IMR-90 (cell line): Measurements from ENCODE around the gene MVP. TPM values are rescaled to one million over a fixed set of nuclear protein-coding genes. Genes with fewer than 3 reads are reported as not detected.

ENCODE experiments used
- ATAC-seq: fragments of 200-7000 bp; cut with Tn5 transposase; 2 replicates; pipeline ENCODE4 v1.9.1; 2020; ENCODE audit warnings: low read depth, mild to moderate bottlenecking, moderate library complexity
- BruUV-seq: library from RNA; stranded (reverse); fragments of 400-500 nt; replicated peaks from 2 replicates; lab custom pipeline; 2021; lab: Mats Ljungman, UMichigan
- CTCF ChIA-PET: fragments of 300-600 bp; formaldehyde crosslinking; extraction: SDS; loops from one replicate; lab custom pipeline; 2021; ENCODE audit warnings: antibody characterized with exemption; lab: Yijun Ruan, JAX
- POLR2A ChIA-PET: fragments of 300-600 bp; sonication (Branson Sonifier 250); formaldehyde crosslinking; loops from one replicate; lab custom pipeline; 2022; ENCODE audit warnings: antibody characterized with exemption; ENCODE audit not compliant: unreplicated experiment; lab: Charles Lee
- DNase-seq: peaks from one replicate; pipeline ENCODE4 v3.0.0; 2013
- H2AFZ ChIP-seq: replicated peaks from 2 replicates; pipeline ENCODE3; 2013; ENCODE audit warnings: low read length, mild to moderate bottlenecking; ENCODE audit not compliant: poor library complexity
- H2AK5ac ChIP-seq: 2 replicates; pipeline ENCODE4 v1.6.1; 2013; ENCODE audit warnings: low read depth, low read length, inconsistent platforms
- H2AK9ac ChIP-seq: replicated peaks from 2 replicates; pipeline ENCODE3; 2013; ENCODE audit warnings: mild to moderate bottlenecking, low read depth, low read length, moderate library complexity; ENCODE audit not compliant: poor library complexity
- H2BK120ac ChIP-seq: 2 replicates; pipeline ENCODE4 v1.6.1; 2013; ENCODE audit warnings: low read depth, low read length, inconsistent platforms
- H2BK15ac ChIP-seq: 3 replicates; pipeline ENCODE4 v1.6.1; 2013; ENCODE audit warnings: low read depth, low read length, inconsistent platforms
- H2BK20ac ChIP-seq: 2 replicates; pipeline ENCODE4 v1.6.1; 2013; ENCODE audit warnings: low read depth, mild to moderate bottlenecking, inconsistent platforms, low read length, moderate library complexity
- H2BK5ac ChIP-seq: 2 replicates; pipeline ENCODE4 v1.6.1; 2013; ENCODE audit warnings: mild to moderate bottlenecking, low read depth, low read length, inconsistent platforms; ENCODE audit not compliant: poor library complexity, severe bottlenecking
- H3K14ac ChIP-seq: replicated peaks from 2 replicates; pipeline ENCODE4 v1.6.1; 2013; ENCODE audit warnings: low read depth, low read length, inconsistent platforms
- H3K18ac ChIP-seq: 2 replicates; pipeline ENCODE4 v1.6.1; 2013; ENCODE audit warnings: low read depth, low read length, control low read depth
- H3K23ac ChIP-seq: 2 replicates; pipeline ENCODE4 v1.6.1; 2013; ENCODE audit warnings: low read depth, low read length, inconsistent platforms
- H3K27ac ChIP-seq: 2 replicates; pipeline ENCODE4 v1.5.1; 2013; ENCODE audit warnings: mild to moderate bottlenecking, control low read depth, low read length; ENCODE audit not compliant: insufficient read depth
- H3K27me3 ChIP-seq: 2 replicates; pipeline ENCODE4 v1.6.1; 2013; ENCODE audit warnings: low read length; ENCODE audit not compliant: control insufficient read depth, insufficient read depth
- H3K36me3 ChIP-seq: 2 replicates; pipeline ENCODE4 v1.6.1; 2013; ENCODE audit warnings: low read length, mixed read lengths; ENCODE audit not compliant: control insufficient read depth, insufficient read depth
- H3K4ac ChIP-seq: 2 replicates; pipeline ENCODE4 v1.6.1; 2013; ENCODE audit warnings: low read depth, low read length, inconsistent platforms
- H3K4me1 ChIP-seq: 2 replicates; pipeline ENCODE4 v1.6.1; 2013; ENCODE audit warnings: low read length, mixed read lengths; ENCODE audit not compliant: control insufficient read depth, insufficient read depth
- H3K4me2 ChIP-seq: 2 replicates; pipeline ENCODE4 v1.6.1; 2013; ENCODE audit warnings: low read depth, mild to moderate bottlenecking, control low read depth, low read length, moderate library complexity
- H3K4me3 ChIP-seq: 2 replicates; pipeline ENCODE4 v1.5.1; 2013; ENCODE audit warnings: low read depth, mild to moderate bottlenecking, control low read depth, low read length, moderate library complexity; ENCODE audit not compliant: insufficient read depth
- H3K56ac ChIP-seq: 2 replicates; pipeline ENCODE4 v1.6.1; 2013; ENCODE audit warnings: low read length, inconsistent platforms; ENCODE audit not compliant: insufficient read depth; ENCODE audit errors: extremely low read depth
- H3K79me1 ChIP-seq, 2 experiments: 2 replicates each; pipeline ENCODE4 v1.6.1; 2013; ENCODE audit warnings: low read length in 2 of 2, inconsistent platforms in 1 of 2, low read depth in 1 of 2
- H3K9ac ChIP-seq: 2 replicates; pipeline ENCODE4 v1.6.1; 2013; ENCODE audit warnings: low read depth, low read length, control low read depth
- H3K9me1 ChIP-seq: 2 replicates; pipeline ENCODE4 v1.6.1; 2013; ENCODE audit warnings: low read length, inconsistent platforms; ENCODE audit not compliant: insufficient read depth
- H3K9me3 ChIP-seq: 2 replicates; pipeline ENCODE4 v1.6.1; 2013; ENCODE audit warnings: low read length; ENCODE audit not compliant: control insufficient read depth, insufficient read depth
- H4K20me1 ChIP-seq: 2 replicates; pipeline ENCODE4 v1.6.1; 2013; ENCODE audit warnings: low read length, inconsistent platforms; ENCODE audit not compliant: insufficient read depth
- H4K5ac ChIP-seq: 2 replicates; pipeline ENCODE4 v1.6.1; 2013; ENCODE audit warnings: mild to moderate bottlenecking, low read depth, low read length, control low read depth
- H4K8ac ChIP-seq, 2 experiments: 2 replicates each; pipeline ENCODE4 v1.6.1; 2013; ENCODE audit warnings: low read depth in 2 of 2, low read length in 2 of 2, control low read depth in 1 of 2, inconsistent platforms in 1 of 2
- H4K91ac ChIP-seq: 2 replicates; pipeline ENCODE4 v1.6.1; 2013; ENCODE audit warnings: low read depth, low read length, inconsistent platforms; ENCODE audit not compliant: insufficient read depth
- BHLHE40 ChIP-seq: fragments of 150-350 bp; IDR thresholded peaks from 2 replicates; pipeline ENCODE4 v1.6.1; 2016; ENCODE audit warnings: mild to moderate bottlenecking, low read depth, low read length
- CTCF ChIP-seq: conservative IDR thresholded peaks from 2 replicates; pipeline ENCODE4 v1.5.1; 2012; ENCODE audit warnings: mild to moderate bottlenecking, low read depth, low read length, improper control_type of control experiment
- MAFK ChIP-seq: IDR thresholded peaks from 2 replicates; pipeline ENCODE4 v1.6.1; 2012; ENCODE audit warnings: low read depth, low read length, improper control_type of control experiment
- MXI1 ChIP-seq: IDR thresholded peaks from 2 replicates; pipeline ENCODE4 v1.6.1; 2012; ENCODE audit warnings: low read depth, mild to moderate bottlenecking, low read length, moderate library complexity, borderline replicate concordance
- POLR2A ChIP-seq: IDR thresholded peaks from 2 replicates; pipeline ENCODE4 v1.6.1; 2012; ENCODE audit warnings: mild to moderate bottlenecking, low read depth, low read length
- RAD21 ChIP-seq: IDR thresholded peaks from 2 replicates; pipeline ENCODE4 v1.6.1; 2012; ENCODE audit warnings: low read length, improper control_type of control experiment
- RFX5 ChIP-seq: IDR thresholded peaks from 2 replicates; pipeline ENCODE4 v1.8.0; 2012; ENCODE audit warnings: low read depth, mild to moderate bottlenecking, low read length, moderate library complexity
- WGBS, 2 experiments: methylation state at CpG; one replicate each; pipeline versions ENCODE4 v1.1.5 to v1.1.7; 2013; ENCODE audit warnings: missing lambda C conversion rate in 2 of 2; ENCODE audit not compliant: insufficient read length in 1 of 2; ENCODE audit errors: extremely low coverage in 2 of 2; 5-methylcytosine and 5-hydroxymethylcytosine counted together
- dilution Hi-C: fragments of 300-500 bp; cut with HindIII; formaldehyde crosslinking; loops from one replicate; pipeline ENCODE4 v1.14.3; 2018; ENCODE audit warnings: low sequenced_read_pairs; ENCODE audit not compliant: unreplicated experiment
- in situ Hi-C: fragments of 300-500 bp; cut with MboI; formaldehyde crosslinking; loops from 3 replicates; pipeline ENCODE4 v1.14.3; 2019; ENCODE audit warnings: low sequenced_read_pairs, inconsistent platforms, mixed read lengths
- intact Hi-C: fragments of 100-400 bp; cut with micrococcal nuclease; formaldehyde crosslinking; loops from 2 replicates; pipeline ENCODE4 v1.10.0; 2022
- polyA plus RNA-seq, 3 experiments: library from polyadenylated mRNA; depleted of rRNA; stranded (reverse); fragments of >200 nt; gene quantifications; 2 replicates each; pipeline ENCODE4 v1.2.3, GENCODE V29; 2012; ENCODE audit warnings: low replicate concordance in 1 of 3
- total RNA-seq: library from RNA; depleted of rRNA; stranded (reverse); fragments of >200 nt; gene quantifications from 2 replicates; pipeline ENCODE4 v1.2.3, GENCODE V29; 2012
- TF ChIP-seq, protein P1 (sequence below): fragments of 150-350 bp; IDR thresholded peaks from 2 replicates; pipeline ENCODE4 v1.6.1; 2017; ENCODE audit warnings: mild to moderate bottlenecking, antibody characterized with exemption, low read length, low read depth

Gene MVP
- total and polyA plus RNA-seq, 2 of the 4 experiments (the other 2 are of a cell fraction): 204 to 319 TPM

GRCh38 chr16:29873319-29873718 is 53.1 kb downstream of the MVP start:
- Histone ChIP-seq H3K27ac (no peak overlapping the region), H3K79me1 (no peaks in the 10 kb centered on the region), H4K91ac (no peak overlapping the region), H2AK5ac (no peak overlapping the region), H3K23ac (no peak overlapping the region), H2AFZ (no peak overlapping the region), H2BK15ac (no peak overlapping the region), H3K56ac (no peak overlapping the region), H3K9ac (no peak overlapping the region), H3K9me3 (no peaks in the 10 kb centered on the region), H3K36me3 (no peaks in the 10 kb centered on the region), H3K4me2 (no peak overlapping the region), H3K27me3 (peaks cover 18% of the 10 kb centered on the region), H3K4ac (no peak overlapping the region), H3K14ac (no peak overlapping the region), H2BK5ac (no peak overlapping the region), H2BK20ac (no peak overlapping the region), H4K20me1 (peaks cover 3% of the 10 kb centered on the region; the same call in 1 of the 2 replicates), H3K18ac (no peak overlapping the region), H4K5ac (no peak overlapping the region), H3K4me1 (no peaks in the 10 kb centered on the region), H2BK120ac (no peak overlapping the region), H2AK9ac (no peak overlapping the region), H4K8ac (no peak overlapping the region), H3K4me3 (no peak overlapping the region), H3K9me1 (no peaks in the 10 kb centered on the region)
- in situ Hi-C loops: no loop called here
- no TSS peak for BruUV-seq
- ATAC-seq (no peak), DNase-seq (no peak)
- dilution Hi-C loops: no loop called here
- ChIA-PET POLR2A (no interaction called here), CTCF (no interaction called here)
- TF ChIP-seq POLR2A (no peak), CTCF (no peak), RAD21 (no peak), BHLHE40 (no peak), MXI1 (no peak), RFX5 (no peak), MAFK (no peak)
- TF ChIP-seq, protein P1, sequence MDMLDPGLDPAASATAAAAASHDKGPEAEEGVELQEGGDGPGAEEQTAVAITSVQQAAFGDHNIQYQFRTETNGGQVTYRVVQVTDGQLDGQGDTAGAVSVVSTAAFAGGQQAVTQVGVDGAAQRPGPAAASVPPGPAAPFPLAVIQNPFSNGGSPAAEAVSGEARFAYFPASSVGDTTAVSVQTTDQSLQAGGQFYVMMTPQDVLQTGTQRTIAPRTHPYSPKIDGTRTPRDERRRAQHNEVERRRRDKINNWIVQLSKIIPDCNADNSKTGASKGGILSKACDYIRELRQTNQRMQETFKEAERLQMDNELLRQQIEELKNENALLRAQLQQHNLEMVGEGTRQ: no peak
- 90% methylated on average over 18 of the region's 26 CpGs; no CpG with 5 or more reads in 1 of the 2 experiments for WGBS, 2 experiments
- intact Hi-C loops: no loop called here
